Measurements from ENCODE around the gene SLIT3.

Gene SLIT3

GRCh38 chr5:168714046-168714445 is 586.9 kb downstream of the SLIT3 start:
- no peak for DNase-seq

DNA sequence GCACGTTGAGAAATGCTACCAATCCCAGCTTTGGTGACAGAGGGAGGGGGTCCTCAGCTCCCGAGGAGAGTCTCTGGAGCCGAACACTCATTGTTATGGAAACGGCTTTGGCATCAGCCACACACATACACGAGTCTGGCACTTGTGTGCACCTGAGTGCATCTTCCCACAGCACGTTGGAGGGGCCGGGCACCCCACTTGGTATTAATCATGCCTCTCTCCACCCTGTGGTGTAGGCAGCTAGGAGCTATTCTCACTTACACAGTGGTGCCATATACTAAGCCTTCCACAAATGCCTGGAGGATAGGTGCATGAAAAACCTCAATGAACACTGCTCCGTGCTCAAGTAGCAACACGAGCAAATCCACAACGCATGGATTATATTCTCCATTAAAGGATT is 587.9 kb downstream of the SLIT3 start:
- no peak for DNase-seq

DNA sequence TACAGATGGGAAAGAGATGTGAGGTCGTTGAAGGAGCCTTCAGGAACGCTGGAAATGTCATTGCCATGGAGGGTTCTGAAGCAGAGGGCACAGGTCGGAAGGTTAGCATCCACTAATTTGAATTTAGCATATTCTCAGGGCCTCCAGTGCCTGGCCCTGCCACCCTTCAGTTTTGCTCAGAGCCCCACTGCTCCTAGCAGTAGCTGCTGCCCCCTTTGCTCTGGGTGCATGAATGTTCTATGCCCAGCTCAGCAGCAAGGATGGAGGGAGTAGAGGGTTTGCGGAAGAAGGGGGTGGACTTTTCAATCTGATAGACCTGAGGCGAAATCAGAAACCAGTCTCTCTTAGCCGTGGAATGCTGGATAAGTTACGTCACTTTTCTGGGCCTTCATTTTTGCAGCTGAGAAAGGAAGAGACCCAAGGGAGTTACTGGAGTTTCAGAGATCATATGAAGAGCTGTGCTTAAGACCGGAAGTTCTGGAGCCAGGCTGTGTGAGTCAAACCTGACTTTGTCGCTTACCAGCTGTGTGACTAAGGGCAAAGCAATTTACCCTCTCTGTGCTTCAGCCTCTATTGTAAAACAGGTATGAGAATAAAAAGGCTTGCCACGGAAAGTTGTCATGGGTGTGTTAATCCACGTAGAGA is 588.5 kb downstream of the SLIT3 start:
- no peak for DNase-seq

DNA sequence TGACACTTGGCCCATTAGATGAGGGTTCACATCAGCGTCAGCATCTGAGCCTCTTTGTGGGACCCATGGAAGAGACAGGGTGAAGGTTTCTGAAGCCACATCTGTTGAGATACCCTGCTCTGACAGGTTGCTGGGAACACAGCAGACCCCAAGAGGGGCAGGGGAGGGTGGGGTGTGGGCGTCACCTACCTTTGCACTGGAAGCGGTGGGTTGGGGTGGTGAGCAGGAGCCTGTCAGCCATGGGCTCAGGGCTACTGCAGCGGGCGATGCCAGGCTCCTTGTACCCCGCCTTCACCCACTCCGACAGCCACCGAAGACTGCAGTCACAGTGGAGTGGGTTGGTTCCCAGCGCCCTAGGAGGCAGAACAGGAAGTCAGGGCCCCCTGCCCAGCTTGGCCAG is 590.2 kb downstream of the SLIT3 start:
- no peak for DNase-seq

DNA sequence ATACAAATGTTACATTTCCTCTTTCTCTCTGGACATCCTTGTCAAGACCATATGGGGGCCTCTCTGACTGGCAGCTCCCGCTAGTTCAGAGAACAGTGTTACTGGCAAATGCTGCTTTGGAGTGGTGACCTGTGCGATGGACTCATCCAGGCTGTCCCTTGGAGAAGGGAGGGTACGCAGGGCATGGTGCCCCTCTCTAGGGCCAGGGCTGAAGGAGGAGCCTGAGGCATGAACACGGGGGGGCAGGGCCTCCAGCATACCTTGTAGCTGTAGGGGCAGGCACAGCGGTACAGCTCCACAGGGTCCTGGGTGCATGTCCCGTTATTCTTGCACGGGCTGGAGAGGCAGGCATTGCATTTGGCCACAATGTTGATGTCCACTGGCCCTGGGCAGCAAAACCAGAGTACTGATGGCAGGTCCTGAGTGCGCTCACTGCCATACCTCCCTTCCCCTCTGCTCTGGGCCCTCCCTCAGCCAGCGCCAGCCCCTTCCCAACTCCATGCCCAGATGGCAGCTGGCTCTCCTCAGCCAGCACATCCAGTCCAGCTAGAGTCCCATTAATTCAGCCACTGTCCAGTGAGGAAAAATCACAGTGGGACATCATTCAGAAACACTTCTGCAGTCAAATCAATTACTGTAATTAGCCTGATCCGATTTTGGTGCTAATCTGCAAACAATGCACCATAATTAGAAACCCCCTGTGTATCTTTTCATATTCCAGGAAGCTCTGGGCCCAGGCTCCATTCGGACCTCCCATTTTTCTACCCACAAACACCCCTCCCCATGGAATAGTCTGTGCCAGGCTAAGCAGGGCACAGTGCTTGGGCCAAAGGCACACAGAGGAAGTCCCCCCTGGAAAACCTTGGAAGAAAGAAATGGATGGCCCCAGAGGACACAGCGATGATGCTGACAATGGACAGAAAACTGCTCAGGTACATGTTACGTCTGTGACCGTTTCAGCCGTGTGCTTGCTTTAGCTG is 592.9 kb downstream of the SLIT3 start:
- DNase-seq: no peak

DNA sequence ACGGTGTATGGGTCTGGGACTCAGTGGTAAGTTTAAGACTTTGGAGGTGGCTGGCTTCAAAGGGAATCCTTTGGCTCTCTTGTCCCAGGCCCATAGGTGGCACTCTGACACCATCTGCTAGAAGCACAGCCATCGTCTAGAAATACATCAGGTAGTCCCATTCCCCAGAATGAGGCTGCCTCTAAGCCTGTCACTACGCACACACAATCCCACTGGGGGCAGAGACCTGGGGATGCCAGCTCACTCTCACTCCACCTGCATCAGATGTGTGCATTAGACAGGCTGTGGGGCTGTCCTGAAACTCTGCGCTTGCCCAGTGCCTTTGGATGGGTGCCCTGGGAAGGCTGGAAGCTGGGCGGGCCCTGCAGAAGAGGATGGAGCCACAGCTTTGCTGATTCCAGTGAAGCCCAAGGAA is 594.3 kb downstream of the SLIT3 start:
- DNase-seq: no peak

DNA sequence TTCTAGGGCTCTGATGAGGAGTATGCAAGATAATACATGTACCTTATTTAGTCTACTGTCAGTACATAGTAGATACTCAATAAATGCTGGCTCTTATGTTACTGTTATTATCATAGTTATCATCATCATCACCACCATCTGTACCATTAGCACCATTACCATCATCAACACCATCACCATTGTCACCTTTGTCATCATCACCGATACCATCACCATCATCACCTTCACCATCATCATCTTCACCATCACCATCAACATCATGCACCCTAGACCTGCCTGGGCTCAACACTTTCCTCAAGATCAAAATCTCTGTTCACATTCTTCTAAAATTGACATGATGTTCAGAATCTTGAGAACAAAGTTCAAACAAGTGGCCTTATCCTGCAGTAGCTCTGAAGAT is 595.6 kb downstream of the SLIT3 start:
- no peak for DNase-seq

DNA sequence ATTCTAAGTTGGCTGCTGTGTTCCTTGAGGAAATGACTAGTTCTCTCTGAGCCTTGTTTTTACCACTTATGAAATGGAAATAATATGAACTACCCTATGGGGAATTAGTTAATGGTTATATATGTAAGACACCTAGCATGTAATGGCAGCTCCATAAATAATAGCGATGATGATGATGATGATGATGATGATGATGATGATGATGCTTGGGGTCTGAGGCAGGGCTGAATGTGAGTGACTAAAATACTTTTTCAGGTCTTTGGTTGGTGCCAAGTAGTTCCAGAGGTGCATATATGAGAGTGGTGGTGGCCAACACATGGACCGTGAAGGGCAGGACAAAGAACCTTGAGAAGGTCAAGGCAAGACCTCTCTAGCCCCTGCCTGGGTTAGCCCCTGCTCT is 598.4 kb downstream of the SLIT3 start:
- no peak for DNase-seq

- no peak for DNase-seq
Observed at GRCh38 chr5:168701641-168702040, 599.3 kb downstream of the SLIT3 start.

DNA sequence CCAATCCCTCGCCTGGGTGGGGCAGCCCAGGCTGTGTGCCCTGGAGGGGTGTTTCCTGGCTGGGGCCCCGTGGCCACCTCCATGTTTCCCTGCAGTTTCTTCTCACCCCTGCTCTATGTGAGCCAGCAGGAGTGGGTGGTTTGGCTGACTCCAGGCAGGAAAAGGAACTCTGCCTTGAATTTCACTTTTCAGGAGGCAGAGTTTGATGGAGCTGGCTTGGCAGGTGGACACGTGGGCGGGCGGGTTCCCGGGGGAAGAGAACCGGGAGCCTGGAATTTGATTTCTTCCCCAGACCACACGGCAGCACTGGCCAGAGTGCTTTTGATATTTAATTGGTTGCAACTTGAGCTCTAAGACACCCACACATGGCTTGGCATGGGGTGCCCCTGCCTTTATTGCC is 601.9 kb downstream of the SLIT3 start:
- DNase-seq: peak; percentile 10

DNA sequence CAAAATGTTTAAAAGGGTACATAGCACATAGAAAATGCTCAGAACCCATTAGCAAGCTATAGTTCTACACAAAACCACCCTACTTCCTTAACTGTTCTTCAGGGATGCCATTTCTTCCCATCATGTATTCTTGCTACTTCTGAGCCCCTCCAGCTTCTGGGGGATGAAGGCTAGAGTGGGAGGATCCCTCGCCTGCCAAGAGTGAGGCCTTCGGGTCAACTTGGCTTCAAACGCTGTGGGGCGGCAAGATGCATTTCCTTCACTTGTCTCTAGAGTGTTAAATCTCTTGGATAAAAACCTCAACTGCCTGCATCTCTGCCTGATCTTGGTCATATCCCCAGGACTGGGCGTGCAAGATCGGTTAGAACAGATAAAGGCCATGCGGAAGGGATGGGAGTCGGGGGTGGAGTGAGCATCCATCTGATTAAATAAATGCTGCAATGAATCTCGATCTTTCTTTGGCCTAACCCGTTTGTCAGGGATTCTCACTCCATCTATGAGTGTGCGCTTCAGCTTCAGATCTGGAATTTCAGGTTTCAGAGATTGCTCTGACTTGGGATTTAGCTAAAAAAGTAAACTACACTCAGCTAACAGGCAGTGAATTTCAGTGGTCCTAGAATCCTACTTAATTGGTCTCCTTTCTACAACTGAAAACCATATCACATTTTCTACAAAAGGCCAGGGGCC is 603.8 kb downstream of the SLIT3 start:
- no peak for DNase-seq

DNA sequence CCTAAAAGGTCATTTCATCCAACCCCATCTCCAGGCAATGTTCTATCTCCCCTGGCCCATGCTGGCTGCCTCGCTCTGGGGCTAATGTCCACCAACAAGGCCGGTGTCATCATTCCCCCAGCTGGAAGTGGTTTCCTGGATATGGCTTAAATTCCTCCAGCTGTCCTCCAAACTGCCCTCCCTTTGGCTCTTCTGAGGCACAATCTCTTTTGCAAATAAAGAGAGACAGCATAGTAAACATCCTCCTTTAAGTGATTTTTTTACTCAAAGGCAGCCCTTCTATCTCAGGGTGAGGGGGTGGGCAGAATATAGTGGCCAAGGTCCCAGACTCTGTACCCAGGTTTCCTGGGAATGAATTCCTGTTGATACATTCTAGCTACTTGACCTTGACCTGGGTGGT is 604.3 kb downstream of the SLIT3 start:
- DNase-seq: no peak

- DNase-seq: no peak
Observed at GRCh38 chr5:168695301-168695835, 605.6 kb downstream of the SLIT3 start.

DNA sequence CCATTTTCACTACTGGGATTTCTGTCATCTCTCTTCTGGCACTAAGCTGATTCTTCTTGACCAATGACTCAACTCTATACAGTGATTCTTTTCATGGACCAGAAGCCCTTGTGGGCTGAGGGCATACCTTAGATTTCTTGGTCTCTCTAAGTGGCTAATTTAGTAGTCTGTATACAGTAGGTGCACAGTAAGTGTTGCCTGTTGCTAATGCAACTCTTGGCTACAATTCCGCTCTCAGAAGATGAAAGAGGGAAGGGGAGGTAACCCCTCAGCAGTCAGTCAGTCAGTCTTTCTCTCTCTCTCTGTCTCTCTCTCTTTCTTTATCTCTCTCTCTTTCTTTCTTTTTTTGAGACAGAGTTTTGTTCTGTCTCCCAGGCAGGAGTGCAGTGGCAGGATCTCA is 606.6 kb downstream of the SLIT3 start:
- DNase-seq: no peak

GRCh38 chr5:168693883-168694282 is 607.1 kb downstream of the SLIT3 start:
- DNase-seq: no peak

DNA sequence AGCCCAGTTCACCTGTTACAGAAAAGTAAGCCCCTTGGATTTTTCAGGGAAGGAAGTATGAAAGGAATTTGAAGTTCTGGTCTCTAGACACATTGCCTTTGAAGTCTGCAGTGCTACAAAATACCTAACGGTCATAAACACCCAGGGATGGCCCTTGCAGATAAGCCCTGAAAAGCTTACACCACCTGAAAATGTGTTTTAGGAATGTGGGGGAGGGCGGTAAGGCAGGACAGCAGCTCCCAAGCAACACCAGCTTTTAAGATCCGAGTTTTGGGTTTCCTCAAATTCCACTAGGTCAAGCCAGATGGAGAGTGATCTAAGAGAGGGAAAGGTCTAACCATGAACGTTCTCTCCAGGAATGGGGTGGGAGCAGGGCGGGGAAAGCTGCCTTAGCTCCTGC is 607.6 kb downstream of the SLIT3 start:
- DNase-seq: no peak

DNA sequence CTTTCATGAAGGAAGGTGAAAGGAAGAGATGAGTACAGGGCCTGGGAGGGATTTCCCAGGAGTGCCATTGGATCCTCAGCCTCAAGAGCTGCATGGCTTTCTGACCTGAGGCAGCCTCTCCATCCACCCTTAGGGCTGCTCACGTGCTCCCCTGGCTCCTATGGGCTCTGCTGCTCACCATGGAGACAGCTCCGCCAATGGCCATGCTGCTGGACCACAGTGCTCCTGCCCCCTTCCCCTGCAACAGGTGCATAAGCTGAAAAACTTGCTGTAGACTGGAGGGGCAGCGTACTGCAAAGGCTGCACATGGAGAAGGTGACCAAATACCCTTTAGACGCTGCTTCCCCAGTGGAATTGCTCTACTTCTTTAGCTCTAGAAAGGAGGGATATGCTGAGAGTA is 609.0 kb downstream of the SLIT3 start:
- DNase-seq: no peak

- no peak for DNase-seq
Observed at GRCh38 chr5:168689260-168689659, 611.7 kb downstream of the SLIT3 start.

GRCh38 chr5:168686837-168687236 is 614.1 kb downstream of the SLIT3 start:
- DNase-seq: no peak

- DNase-seq: no peak
Observed at GRCh38 chr5:168685566-168685965, 615.4 kb downstream of the SLIT3 start.

DNA sequence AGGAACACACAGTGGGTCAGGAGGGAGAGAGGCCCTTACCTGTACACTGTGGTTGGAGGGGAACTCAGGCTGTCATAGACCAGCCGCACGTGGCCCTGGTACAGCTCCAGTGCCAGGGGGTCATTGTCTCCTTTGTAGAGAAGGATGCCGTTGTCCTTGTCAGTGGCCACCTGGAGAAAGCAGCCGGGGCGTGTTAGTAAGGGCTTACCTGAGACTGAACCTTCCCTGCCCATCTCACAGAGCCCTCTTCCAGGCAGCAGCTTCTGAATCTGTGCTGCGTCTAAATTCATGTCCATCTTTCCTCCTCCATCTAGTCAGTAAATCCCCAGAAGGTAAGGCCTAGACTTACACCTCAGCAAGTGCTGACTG is 617.0 kb downstream of the SLIT3 start:
- no peak for DNase-seq

GRCh38 chr5:168683247-168683926 is 617.6 kb downstream of the SLIT3 start:
- no peak for DNase-seq

Data from DMS 273 treated with DMSO at 0.1 percent for 48 hours (cell line).